SH-SY5Y (cell line): ENCODE data around the gene HEMK1.

ENCODE experiments used
- GATA2 ChIP-seq: IDR thresholded peaks from 2 replicates; pipeline ENCODE4 v1.6.1; 2011; ENCODE audit warnings: mild to moderate bottlenecking, low read depth, low read length
- GATA3 ChIP-seq: IDR thresholded peaks from 2 replicates; pipeline ENCODE4 v1.6.1; 2011; ENCODE audit warnings: low read depth, mild to moderate bottlenecking, low read length, moderate library complexity

- TF ChIP-seq GATA2: no peak
- no peak for TF ChIP-seq GATA3
Measured at GRCh38 chr3:50577348-50577747, 8.0 kb downstream of the HEMK1 start.
